Calu3 (cell line): Measurements from ENCODE around the gene ATP8A2. TPM values are rescaled to one million over a fixed set of nuclear protein-coding genes. Genes with fewer than 3 reads are reported as not detected.

Experiments
- Bru-seq: library from RNA; stranded (reverse); fragments of 400-500 nt; gene quantifications from one replicate; lab custom pipeline; 2021; lab: Mats Ljungman, UMichigan
- BruChase-seq, 2 experiments: library from RNA; stranded (reverse); fragments of 400-500 nt; gene quantifications; one replicate each; lab custom pipeline; 2021; lab: Mats Ljungman, UMichigan
- BruUV-seq: library from RNA; stranded (reverse); fragments of 400-500 nt; replicated peaks from 2 replicates; lab custom pipeline; 2021; lab: Mats Ljungman, UMichigan
- CTCF ChIA-PET: fragments of 300-600 bp; sonication (Branson Sonifier 250); formaldehyde crosslinking; loops from one replicate; lab custom pipeline; 2022; ENCODE audit warnings: antibody characterized with exemption; lab: Charles Lee
- DNase-seq: peaks from one replicate; pipeline ENCODE4 v3.0.0; 2022
- H3K27ac Mint-ChIP-seq: one replicate; pipeline ENCODE4 v1.8.0; 2022; ENCODE audit warnings: mixed read lengths; ENCODE audit not compliant: unreplicated experiment
- H3K27me3 Mint-ChIP-seq: one replicate; pipeline ENCODE4 v1.8.0; 2022; ENCODE audit warnings: mixed read lengths; ENCODE audit not compliant: unreplicated experiment
- H3K36me3 Mint-ChIP-seq: one replicate; pipeline ENCODE4 v1.8.0; 2022; ENCODE audit warnings: mild to moderate bottlenecking, moderate library complexity, mixed read lengths; ENCODE audit not compliant: insufficient read depth, unreplicated experiment
- H3K4me1 Mint-ChIP-seq: one replicate; pipeline ENCODE4 v1.8.0; 2022; ENCODE audit warnings: mild to moderate bottlenecking, low read depth, mixed read lengths; ENCODE audit not compliant: unreplicated experiment
- H3K4me3 Mint-ChIP-seq: one replicate; pipeline ENCODE4 v1.8.0; 2022; ENCODE audit warnings: mild to moderate bottlenecking, low read depth, moderate library complexity, mixed read lengths; ENCODE audit not compliant: unreplicated experiment
- H3K9me3 Mint-ChIP-seq: one replicate; pipeline ENCODE4 v1.8.0; 2022; ENCODE audit warnings: low read depth, mixed read lengths; ENCODE audit not compliant: unreplicated experiment
- intact Hi-C: fragments of 100-400 bp; cut with micrococcal nuclease; formaldehyde crosslinking; loops from one replicate; pipeline ENCODE4 v1.10.0; 2022; ENCODE audit not compliant: unreplicated experiment
- long read RNA-seq: library from polyadenylated mRNA; stranded (forward); transcript quantifications from one replicate; pipeline ENCODE4 v2.0.0, GENCODE V29; 2022
- total RNA-seq: library from RNA; stranded (reverse); gene quantifications from 2 replicates; pipeline ENCODE4 v1.2.3, GENCODE V29; 2022
- TF ChIP-seq, protein P1 (sequence below): fragments of 200-600 bp; IDR thresholded peaks from one replicate; pipeline ENCODE4 v1.8.0; 2022; ENCODE audit warnings: antibody characterized with exemption; ENCODE audit not compliant: unreplicated experiment

Gene ATP8A2
- 0.05 and 0.07 TPM in 2 replicates for total RNA-seq
- Bru-seq, nascent RNA, result percentile 9 among the genes with signal in this experiment
- BruChase-seq, experiment 1, labeled RNA remaining after a 6-hour chase, result percentile 7 among the genes with signal in this experiment
- BruChase-seq, experiment 2, labeled RNA remaining after a 2-hour chase, result percentile 6 among the genes with signal in this experiment
- long read RNA-seq, result 0 reads

DNA sequence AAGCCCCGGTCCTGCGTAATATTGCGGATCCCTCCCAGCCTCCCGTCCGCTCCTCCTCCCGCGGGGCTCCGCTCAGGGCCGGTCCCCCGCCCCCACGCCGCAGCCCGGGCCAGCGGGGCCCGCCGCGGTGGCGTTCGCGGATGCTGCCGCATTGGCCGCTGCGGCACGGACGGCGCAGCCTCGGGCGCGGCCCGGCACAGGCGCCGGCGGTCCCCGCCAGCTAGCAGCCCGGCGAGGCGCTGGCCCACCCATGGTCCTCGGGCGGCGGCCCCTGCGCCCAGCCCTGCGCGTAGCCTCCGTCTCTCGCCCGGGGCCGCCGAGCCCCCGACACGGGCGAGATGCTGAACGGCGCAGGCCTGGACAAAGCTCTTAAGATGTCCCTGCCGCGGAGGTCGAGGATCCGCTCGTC lies at the start of gene ATP8A2:
Gene ATP8A2 (plus strand): TSS at position 100 of the 409 bp plus-strand sequence. CDS start 239 bp downstream, at position 339.
- CTCF ChIA-PET, result no interaction called here
- TF ChIP-seq, protein P1, sequence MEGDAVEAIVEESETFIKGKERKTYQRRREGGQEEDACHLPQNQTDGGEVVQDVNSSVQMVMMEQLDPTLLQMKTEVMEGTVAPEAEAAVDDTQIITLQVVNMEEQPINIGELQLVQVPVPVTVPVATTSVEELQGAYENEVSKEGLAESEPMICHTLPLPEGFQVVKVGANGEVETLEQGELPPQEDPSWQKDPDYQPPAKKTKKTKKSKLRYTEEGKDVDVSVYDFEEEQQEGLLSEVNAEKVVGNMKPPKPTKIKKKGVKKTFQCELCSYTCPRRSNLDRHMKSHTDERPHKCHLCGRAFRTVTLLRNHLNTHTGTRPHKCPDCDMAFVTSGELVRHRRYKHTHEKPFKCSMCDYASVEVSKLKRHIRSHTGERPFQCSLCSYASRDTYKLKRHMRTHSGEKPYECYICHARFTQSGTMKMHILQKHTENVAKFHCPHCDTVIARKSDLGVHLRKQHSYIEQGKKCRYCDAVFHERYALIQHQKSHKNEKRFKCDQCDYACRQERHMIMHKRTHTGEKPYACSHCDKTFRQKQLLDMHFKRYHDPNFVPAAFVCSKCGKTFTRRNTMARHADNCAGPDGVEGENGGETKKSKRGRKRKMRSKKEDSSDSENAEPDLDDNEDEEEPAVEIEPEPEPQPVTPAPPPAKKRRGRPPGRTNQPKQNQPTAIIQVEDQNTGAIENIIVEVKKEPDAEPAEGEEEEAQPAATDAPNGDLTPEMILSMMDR, result no peak
- no peak within 1 kb of the TSS for H3K27ac Mint-ChIP-seq
- H3K4me3 Mint-ChIP-seq, result peak within 1 kb of the TSS; percentile 53
- no peaks in the 10 kb centered on the region for H3K4me1 Mint-ChIP-seq
- no peaks in the 10 kb centered on the region for H3K36me3 Mint-ChIP-seq
- H3K27me3 Mint-ChIP-seq, result peaks cover 80% of the 10 kb centered on the region
- BruUV-seq, result no TSS peak
- no peak for DNase-seq
- no peaks in the 10 kb centered on the region for H3K9me3 Mint-ChIP-seq
- intact Hi-C loops, result no loop called here

- no peaks in the 10 kb centered on the region for H3K27me3 Mint-ChIP-seq
- no peak overlapping the region for H3K4me3 Mint-ChIP-seq
- intact Hi-C loops, result no loop called here
- BruUV-seq, result no TSS peak
- TF ChIP-seq, protein P1, result no peak
- CTCF ChIA-PET, result no interaction called here
- no peaks in the 10 kb centered on the region for H3K4me1 Mint-ChIP-seq
- H3K9me3 Mint-ChIP-seq, result no peaks in the 10 kb centered on the region
- no peak overlapping the region for H3K27ac Mint-ChIP-seq
- no peak for DNase-seq
- peaks cover under 1% of the 10 kb centered on the region for H3K36me3 Mint-ChIP-seq
Measured at GRCh38 chr13:25324100-25324499, 47.7 kb upstream of the ATP8A2 start.

- Mint-ChIP-seq H3K27me3 (no peaks in the 10 kb centered on the region), H3K9me3 (no peaks in the 10 kb centered on the region), H3K4me3 (no peak overlapping the region), H3K36me3 (peaks cover 19% of the 10 kb centered on the region), H3K4me1 (no peaks in the 10 kb centered on the region), H3K27ac (no peak overlapping the region)
- CTCF ChIA-PET, result no interaction called here
- TF ChIP-seq, protein P1, result no peak
- DNase-seq, result no peak
- BruUV-seq, result no TSS peak
- intact Hi-C loops, result no loop called here
Measured at GRCh38 chr13:25329706-25330105, 42.1 kb upstream of the ATP8A2 start.

DNA sequence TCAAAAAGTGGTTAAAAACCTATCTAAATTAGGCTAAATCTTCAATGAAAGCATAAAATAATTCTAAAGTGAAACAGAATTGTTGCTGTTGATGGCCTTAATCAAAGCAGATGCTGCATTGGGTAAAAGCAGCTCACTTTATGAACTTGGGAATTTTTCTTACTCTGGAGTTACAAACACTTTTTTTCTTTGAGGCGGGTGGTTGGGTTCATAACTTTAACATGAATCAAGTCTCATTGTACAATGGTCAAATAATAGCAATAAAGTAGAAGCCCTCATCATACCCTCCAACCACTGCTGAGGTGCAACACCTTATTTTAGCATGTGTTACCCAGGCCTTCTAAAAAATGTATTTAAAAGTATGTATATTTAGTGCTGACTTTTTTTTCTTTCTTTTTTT lies 41.2 kb upstream of the ATP8A2 start:
- H3K4me1 Mint-ChIP-seq, result no peaks in the 10 kb centered on the region
- no peaks in the 10 kb centered on the region for H3K27me3 Mint-ChIP-seq
- CTCF ChIA-PET, result no interaction called here
- no peaks in the 10 kb centered on the region for H3K9me3 Mint-ChIP-seq
- intact Hi-C loops, result no loop called here
- no peak overlapping the region for H3K4me3 Mint-ChIP-seq
- TF ChIP-seq, protein P1, result no peak
- H3K27ac Mint-ChIP-seq, result no peak overlapping the region
- no peak for DNase-seq
- H3K36me3 Mint-ChIP-seq, result peaks cover 19% of the 10 kb centered on the region
- no TSS peak for BruUV-seq
